Anterior cingulate cortex (tissue), 58 donors: ENCODE measurements around the gene MEA1.

ENCODE experiments used
- DNase-seq, 58 donors: peaks; one replicate each; lab custom pipeline; 2025; lab: John Stamatoyannopoulos, UW

Gene MEA1

DNA sequence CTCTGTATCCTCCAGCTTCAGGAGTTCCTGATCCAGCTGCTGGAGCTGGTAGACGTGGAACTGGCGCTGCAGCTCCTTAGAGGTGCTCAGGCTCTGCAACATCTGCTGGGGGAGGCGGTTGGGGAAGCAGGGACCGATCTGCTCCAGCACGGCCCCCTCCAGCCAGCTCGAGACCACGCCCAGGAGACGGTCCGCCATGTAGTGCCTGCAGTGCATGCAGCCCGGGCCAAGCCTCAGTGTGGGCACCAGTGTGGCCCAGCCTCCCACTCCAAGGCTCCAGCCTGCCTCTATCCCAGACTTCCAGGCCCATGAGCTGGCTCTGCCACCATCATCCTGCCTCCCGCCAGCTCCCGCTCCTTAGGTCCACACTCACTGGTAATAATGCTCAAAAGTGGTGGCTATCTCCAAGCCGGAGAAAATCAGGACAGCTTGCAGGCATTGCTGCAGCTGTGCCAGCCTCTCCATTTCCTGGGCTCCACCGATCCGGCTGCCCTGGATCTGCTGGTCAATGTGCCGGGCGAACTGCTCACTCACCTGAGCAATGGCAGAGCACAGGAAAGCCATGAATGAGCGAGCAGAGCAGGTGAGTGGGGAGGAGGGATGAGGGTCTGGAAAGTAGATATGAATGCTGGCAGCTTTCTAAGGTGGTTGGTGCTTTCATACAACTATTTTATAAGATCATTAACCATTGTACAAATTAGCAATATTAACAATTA, 27.0 kb upstream of the MEA1 start:
- DNase-seq, result no peak

DNA sequence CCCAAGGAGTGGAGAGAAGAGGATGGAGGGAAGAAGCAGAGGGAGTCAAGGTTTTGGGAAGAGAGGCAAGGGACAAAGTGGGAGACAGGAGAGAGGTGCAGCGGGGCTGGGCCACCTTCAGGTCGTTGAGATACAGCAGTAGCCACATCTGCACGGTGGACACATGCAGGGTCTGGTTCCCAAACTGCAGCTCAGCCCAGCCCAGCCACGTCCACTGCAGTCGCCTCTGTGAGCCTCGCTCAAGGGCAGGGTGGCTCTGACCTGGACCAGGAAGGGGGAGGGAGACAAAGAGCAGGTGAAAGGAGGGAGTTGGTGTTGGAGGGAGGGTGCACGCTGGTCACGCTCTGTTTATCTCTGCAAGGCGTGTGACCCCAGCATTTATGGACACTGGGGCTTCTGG, 25.0 kb upstream of the MEA1 start:
- DNase-seq, result no peak

DNA sequence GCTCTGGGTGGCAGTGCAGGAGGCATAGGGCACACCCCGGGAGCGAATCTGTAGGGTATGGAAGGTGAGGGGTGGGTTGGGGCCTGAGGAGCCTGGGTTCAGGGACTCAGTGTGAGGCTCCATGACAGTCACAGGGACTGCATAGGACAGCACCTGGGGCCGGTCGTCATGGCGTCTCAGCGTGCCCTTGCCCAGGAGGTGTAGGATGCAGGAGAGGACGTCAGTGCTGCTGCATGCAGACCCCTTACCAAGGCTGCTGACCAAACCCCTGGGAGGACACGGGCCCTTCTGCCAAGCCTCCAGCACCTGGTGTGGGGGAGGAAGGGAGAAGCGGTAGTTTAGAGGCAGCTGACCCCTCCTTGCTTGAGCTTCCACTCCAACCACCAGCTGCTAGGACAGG, 24.0 kb upstream of the MEA1 start:
- no peak for DNase-seq

DNA sequence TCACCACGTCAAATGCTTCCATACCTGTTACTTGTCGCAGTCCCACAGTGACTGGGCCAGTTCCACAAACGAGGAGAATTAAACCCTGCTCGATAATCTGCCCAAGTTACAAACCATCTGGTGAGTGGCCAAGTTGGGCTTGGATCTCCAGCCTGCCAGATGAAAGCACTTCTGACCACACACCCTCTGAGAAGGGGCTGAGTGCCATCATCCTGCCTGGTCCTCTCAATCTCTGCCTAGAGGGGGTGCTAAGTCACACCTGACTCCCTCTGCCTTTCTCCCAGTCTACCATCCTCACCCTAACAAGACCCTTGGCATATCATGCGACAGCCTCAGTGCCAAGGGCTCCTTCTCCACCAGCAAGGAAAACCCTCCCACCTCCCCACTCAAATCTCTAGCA, 23.5 kb upstream of the MEA1 start:
- DNase-seq, result no peak

DNA sequence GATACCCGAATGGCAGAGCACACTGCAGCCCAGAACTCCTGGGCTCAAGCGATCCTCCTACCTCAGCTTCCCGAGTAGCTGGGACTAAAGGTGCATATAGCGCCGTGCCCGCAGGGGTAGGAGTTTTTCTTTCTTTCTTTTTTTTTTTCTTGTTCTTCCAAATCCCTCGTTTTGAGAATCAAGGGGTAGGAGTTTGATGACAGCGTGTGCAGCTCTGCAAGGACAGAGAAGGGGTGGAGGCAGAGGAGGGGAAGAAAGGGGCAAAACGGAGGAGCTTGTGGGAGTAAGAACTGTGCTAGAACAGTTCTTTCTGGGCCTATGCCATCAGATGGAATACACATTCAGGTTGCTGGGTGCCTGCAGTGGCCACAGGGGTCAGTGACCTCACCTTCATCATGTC, 23.0 kb upstream of the MEA1 start:
- peak in 1 of 58 donors; percentile 7 for DNase-seq

DNA sequence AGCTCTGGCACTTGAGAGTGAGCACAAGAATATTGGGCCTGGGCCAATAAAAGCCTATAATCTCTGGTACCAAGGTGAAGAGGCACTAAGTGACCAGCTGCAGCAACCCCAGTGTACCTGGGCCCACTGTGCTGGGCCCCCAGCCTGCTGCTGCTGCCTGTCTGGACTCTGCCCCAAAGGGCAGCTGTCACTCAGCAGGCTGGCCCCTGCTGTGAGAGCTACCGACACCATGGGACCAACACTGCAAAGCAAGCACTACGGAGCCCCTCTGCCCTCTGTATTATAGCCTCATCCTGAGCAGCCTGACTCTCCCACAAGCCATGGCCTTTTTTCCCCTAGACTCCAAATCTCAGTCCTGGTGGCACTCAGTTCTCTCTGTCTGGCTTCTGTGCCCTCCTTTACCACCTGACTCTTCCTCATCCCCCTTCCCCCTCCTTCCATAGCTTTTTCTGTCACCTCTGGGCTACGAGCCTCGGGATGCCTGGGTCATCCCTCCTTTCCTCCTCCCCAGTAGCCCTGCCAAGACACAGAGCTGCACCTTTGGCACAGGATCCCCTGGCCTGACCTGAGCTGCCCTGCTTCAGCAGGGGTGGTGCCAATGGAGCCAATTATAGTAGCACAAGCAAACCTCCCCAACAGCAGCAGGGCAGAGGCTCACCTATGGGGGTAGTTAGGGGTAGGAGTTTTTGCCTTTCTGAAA, 21.9 kb upstream of the MEA1 start:
- DNase-seq, result no peak

DNA sequence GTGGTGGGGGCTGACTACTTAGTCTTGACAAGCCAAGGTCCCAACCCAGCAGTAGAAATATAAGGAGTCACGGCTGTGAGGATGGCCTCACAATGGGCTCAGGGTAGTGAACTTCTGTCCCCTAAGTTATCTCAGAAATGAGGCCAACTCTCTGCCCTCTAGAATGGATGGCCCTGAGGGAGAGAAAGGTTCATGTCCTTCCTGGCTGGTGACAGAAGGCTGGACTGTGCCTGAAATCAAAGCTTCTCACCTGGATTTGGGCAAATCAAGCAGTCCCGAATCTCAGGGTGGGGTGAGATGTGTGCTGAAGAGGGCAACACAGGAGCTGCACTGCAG, 20.4 kb upstream of the MEA1 start:
- no peak for DNase-seq

DNA sequence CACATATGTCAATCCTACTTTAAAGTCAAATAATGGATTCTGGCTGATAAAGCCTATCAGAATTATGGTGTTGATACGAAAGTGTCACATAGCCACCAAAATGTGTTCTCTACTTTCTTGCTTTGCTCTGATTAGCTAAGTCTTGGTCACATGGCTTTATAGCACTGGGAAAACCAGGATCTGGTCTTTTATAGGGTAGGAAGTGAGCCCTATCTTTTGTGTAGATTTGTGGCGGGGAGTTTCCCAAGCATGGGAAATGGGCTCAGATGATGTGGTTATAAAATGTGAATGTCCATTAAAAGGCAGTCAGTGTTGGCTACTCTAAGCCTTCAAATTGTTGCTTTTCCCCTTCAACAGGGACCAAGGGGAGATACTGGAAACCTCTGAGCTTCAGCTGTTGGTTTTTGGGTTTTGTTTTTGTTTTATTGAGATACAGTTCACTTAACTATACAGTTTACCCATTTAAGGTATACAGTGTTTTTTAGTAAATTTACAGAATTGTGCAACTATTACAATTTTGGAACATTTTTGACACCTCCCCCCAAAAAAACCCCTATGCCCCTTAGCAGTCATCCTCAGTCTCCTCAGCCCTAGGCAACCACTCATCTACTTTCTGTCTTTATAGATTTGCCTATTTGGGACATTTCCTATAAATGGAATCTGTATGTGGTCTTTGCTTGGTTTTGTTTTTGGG, 19.9 kb upstream of the MEA1 start:
- no peak for DNase-seq

DNA sequence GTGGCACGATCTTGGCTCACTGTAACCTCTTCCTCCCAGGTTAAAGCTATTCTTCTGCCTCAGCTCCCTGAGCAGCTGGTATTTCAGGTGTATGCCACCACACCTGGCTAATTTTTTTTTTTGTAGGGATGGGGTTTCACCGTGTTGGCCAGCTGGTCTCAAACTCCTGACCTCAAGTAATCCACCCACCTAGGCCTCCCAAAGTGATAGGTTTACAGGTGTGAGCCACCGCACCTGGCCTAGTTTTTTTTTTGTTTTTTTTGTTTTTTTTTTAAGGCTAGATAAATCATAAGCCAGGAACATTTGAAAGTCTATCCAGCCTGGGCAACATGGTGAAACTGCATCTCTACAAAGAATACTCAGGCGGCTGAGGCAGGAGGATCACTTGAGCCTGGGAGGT, 18.6 kb upstream of the MEA1 start:
- DNase-seq, result no peak

DNA sequence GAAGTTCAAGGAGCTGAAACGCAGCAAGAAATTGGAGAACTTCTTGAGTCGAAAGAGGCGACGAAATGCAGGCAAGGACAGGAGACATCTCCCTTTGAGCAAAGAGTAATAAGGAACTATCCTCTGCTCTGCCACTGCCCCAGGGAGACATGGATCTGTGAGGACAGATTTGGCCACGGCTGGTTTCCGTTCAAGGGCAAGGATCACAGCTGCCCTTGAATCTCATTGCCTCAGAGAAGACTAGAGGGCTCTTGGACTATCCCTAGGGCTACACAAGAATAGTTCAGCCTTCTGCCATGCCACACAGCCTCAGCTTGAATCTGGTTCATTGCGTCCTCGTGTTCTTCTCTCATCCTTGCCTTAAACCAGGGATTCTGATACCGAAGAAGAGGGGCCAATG, 15.4 kb upstream of the MEA1 start:
- DNase-seq, result no peak

DNA sequence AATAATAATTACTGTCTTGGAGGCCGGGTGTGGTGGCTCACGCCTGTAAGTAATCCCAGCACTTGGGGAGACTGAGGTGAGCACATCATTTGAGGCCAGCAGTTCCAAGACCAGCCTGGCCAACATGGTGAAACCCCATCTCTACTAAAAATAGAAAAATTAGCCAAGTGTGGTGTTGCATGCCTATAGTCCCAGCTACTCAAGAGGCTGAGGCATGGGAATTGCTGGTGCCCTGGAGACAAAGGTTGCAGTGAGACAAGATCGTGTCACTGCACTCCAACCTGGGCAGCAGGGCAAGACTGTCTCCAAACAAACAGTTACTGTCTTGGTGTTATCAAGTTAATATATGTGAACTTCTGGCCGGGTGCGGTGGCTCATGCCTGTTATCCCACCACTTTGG, 12.6 kb upstream of the MEA1 start:
- no peak for DNase-seq

DNA sequence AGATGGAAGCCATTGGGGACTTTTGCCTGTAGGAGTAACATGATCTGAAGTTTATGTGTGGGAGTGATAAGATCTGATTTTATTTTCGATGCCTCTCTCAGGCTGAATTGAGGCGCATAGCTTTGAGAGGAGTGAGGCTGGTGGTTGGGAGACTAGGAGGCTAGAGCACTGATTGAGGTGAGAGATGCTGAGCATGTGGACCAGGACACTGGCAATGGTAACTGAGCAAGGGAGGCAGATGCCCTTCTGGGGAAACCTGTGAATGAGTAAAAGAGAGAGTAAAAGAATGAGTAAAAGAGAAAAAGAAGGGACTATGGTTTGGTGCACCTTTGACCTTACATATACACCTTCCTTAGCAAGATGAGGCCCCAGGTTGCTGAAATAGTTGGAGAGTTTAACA, 10.7 kb upstream of the MEA1 start:
- DNase-seq, result no peak

DNA sequence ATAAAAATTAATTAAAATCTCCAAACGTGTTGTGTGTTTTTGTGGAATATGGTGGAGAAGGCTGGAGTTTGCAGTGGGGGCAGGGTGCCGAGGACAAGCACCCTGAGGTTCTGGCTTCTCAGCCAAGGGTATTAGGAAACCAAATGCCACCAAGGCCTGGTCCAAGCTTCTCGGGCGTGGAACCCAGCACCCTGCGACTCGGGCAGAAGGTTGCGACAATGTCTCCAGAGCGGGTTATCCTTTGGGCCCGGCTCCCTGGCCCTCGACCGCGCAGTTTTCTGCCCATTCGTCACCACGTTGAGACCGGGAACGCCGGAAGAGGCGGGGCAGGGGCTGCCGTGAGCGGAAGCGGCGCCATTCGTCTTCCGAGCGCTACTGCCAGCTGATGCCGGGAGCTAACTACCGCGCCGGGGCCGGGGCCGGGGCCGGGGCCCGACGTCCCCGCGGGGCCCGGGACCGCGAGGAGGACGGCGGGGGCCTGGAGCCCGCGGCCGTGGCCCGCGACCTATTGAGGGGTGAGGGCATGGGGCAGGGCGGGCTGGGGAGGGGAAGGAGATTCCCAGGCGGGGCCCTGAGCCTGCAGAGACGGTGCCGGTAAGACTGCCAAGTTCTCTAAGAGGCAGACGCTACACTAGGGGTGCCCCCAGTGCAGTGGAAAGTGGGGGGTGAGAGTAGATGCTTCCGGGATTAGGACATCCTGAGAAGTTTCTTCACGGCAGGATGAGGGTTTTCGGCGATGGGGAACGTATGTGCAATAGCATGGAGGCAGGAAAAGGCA, 7.7 kb upstream of the MEA1 start, which contains the start of gene RRP36:
Gene RRP36, plus strand, starts transcription at position 354 of the 778 bp plus-strand sequence. Its CDS starts 32 bp downstream, at position 386.
- DNase-seq, result peak in 57 of 58 donors; percentile 21 to 88 (median 69)

DNA sequence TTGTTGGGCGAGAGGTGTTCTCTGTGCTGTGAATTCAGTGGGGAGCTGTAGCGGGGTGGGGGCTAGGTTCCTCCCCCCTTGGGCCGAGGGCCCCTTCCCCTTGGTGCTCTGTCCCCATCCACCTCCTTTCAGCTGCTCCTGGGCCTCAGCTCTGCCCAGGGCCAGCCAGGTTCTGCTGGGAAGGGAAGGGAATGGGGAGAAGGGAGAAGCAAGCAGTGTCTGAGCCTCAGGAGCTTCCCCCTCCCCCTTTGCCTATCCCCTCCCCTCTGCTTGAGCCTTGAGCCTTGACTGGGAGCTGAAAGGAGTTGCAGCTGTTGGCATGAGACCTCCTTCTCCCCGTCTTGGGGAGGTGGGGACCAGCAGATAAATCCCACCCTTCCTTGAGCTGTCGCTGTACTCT, 7.1 kb upstream of the MEA1 start:
- DNase-seq, result no peak

DNA sequence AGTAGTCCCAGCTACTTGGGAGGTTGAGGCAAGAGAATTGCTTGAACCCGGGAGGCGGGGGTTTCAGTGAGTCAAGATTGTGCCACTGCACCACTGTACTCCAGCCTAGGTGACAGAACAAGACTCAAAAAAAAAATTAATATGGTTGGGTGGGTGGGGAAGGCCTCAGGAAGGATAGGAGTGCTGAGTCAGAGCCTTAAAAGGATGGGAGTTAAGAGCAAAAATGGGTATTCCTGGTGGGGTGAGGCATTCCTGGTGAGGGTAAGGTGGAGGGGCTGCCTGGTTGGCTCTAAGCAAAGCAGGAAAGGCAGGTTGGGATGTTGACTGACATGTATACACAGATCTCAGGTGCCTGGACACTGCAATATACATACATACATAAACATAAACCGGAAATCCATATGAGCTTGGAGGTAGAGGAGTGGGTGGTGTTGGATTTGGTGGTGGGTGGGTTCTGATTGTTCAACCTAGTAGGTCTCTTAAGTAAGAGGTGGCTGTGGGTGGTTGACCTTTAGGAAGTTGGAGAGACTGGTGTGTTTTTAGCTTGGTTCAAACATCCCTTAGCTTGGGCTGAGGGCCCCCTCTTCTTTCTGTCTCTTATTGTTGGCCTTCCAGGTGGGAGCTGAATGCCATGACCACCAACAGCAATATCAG, 6.4 kb upstream of the MEA1 start:
- no peak for DNase-seq

DNA sequence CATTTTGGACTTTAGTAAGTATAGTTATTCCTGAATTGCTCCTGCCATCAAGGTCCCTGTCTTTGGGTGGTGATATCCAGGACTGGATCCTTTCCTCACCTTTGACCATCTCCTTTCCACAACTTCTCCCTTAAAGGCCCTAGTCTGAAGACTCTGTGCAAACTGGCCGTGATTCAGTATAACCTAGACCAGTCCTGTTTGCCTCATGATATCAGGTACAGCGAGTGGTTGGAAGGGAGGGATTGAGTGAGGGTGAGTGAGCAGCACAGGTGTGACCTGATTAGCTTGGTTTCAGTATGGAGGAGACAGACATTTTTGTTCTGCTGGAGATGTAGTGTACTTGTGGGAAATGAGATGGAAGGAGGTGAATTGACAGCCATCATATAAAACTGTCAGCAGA, 5.4 kb upstream of the MEA1 start:
- DNase-seq, result no peak

DNA sequence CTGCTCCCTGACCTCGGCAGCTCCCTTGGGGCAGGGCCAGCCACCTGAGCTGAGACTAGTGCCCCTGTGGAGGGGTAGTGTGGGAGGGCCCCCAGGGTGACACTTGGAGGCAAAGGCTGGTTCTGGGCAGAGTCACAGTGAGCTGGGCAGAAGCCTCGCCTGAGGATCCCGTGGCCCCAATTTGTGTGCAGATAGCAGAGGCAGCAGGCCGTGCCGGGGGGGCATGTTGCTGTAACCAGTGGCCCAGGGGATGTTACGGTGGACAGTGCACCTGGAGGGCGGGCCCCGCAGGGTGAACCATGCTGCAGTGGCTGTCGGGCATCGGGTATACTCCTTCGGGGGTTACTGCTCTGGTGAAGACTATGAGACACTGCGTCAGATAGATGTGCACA, 3.2 kb upstream of the MEA1 start:
- no peak for DNase-seq

DNA sequence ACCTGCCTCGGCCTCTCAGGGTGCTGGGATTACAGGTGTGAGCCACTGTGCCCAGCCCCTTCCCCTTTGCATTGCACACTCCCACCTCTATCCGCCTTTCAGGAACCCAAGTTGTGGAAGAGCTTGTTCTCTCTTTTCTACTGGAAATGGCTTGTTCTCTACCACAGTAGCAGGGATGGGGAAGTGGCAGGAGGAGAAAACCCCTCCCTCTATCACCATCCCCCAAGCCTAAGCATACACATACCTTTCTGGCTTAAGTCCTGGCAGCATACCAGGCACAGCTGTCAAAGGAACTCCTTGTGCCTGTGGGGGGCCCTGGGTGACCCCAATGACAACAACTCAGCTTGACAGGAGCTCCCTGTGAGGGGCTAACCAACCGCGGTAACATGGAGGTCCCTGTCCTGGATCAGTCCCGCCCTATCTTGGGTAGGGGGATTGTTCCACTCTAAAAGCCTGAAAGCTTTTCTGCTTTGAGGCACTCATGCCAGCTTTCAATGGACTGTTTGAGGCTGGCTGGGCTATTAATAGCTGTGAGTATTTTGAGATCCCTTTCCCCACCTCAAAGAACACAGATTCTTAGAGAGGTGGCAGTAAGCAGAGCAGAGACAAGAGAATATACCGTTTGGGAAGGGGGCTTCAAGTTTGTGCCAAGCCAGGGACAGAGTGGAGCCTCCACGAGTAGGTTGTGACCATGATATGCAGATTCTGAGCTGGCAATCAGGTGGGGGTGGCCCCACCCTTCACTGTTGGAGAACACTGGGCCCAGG, 2.6 kb upstream of the MEA1 start:
- DNase-seq, result no peak

DNA sequence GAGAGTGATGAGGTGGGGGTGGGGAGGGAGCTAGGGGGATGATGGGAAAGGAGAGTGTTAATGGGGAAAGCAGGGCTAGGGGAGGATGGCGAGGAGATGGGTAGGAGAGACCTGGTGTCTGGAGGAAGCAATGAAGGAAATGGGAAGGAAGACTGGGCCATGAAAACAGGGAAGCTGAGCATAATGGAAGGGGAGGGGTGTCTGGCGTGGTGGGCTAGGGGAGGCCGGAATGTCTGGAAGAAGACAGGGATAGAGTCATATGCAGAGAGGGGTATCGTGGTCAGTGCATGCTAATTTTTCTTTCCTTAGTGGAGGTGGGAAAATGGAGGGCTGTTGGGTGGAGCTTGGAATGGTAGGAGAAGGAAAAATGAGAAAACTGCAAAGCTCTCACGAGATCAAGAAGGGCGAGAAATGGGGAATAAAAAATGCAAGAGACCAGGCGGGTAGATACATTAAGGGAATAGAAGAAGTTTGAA, 726 bp upstream of the MEA1 start:
- no peak for DNase-seq
